ENCODE measurements around the gene FZD7. TPM values are rescaled to one million over a fixed set of nuclear protein-coding genes. Genes with fewer than 3 reads are reported as not detected.

Gene FZD7
- polyA plus RNA-seq, 1 donor (not counting 4 experiments of a cell fraction or from before 2014, with no cell fraction given): 1.3 TPM

- Histone ChIP-seq H3K79me2 (ENCODE audit: control insufficient read depth, insufficient read depth, low read length) (no peaks in the 10 kb centered on the region), H3K4me1 (ENCODE audit: control insufficient read depth, extremely low read depth, insufficient read depth, low read length) (peaks cover 13% of the 10 kb centered on the region), H3K4me2 (ENCODE audit: control insufficient read depth, extremely low read depth, insufficient read depth, low read depth, low read length) (no peak overlapping the region), H3K27ac (ENCODE audit: control insufficient read depth, insufficient read depth, low read length) (no peak overlapping the region), H3K36me3 (ENCODE audit: control insufficient read depth in 2 of 2, extremely low read depth in 1 of 2, insufficient read depth in 2 of 2, low read length in 2 of 2) (no peaks in the 10 kb centered on the region), H2AFZ (ENCODE audit: control insufficient read depth, low read length) (no peak overlapping the region), H3K9me3 (ENCODE audit: control insufficient read depth, low read depth, low read length) (no peaks in the 10 kb centered on the region), H3K27me3 (ENCODE audit: control insufficient read depth, extremely low read depth, insufficient read depth, low read length) (peaks cover 13% of the 10 kb centered on the region), H3K4me3 (ENCODE audit: control insufficient read depth in 2 of 3, extremely low read depth in 1 of 3, insufficient read depth in 2 of 3, low read depth in 1 of 3, low read length in 3 of 3) (no peak overlapping the region), H3K9me1 (ENCODE audit: control insufficient read depth, extremely low read depth, insufficient read depth, low read length) (no peaks in the 10 kb centered on the region), H3K9ac (ENCODE audit: control insufficient read depth, extremely low read depth, insufficient read depth, low read length) (no peak overlapping the region), H4K20me1 (ENCODE audit: control insufficient read depth, extremely low read depth, insufficient read depth, low read length) (no peaks in the 10 kb centered on the region)
- TF ChIP-seq EZH2 (IDR thresholded peaks at IDR 0.05; ENCODE audit: low read length): no peak
- no peak for TF ChIP-seq CTCF (optimal IDR thresholded peaks at IDR 0.05 in 1 of 3, IDR thresholded peaks at IDR 0.05 in 1 of 3, conservative IDR thresholded peaks at IDR 0.05 in 1 of 3; ENCODE audit: extremely low read depth in 1 of 3, insufficient read depth in 2 of 3, low read length in 3 of 3)
- dilution Hi-C loops (cut with MboI; ENCODE audit: extremely low pct_ligation_motif_present, low sequenced_read_pairs): no loop called here
- no peak for FAIRE-seq
- no peak for DNase-seq (ENCODE audit: low read depth, low spot score)
These were observed 2.3 kb downstream of the FZD7 start for GRCh38 chr2:202035941-202036372.

GRCh38 chr2:202036601-202037037 lies 3.0 kb downstream of the FZD7 start:
- H3K4me3 ChIP-seq (ENCODE audit: control insufficient read depth in 2 of 3, extremely low read depth in 1 of 3, insufficient read depth in 2 of 3, low read depth in 1 of 3, low read length in 3 of 3): no peak overlapping the region
- no peak overlapping the region for H3K9ac ChIP-seq (ENCODE audit: control insufficient read depth, extremely low read depth, insufficient read depth, low read length)
- peaks cover 13% of the 10 kb centered on the region for H3K4me1 ChIP-seq (ENCODE audit: control insufficient read depth, extremely low read depth, insufficient read depth, low read length)

More at GRCh38 chr2:202036601-202037037, 3.0 kb downstream of the FZD7 start:
- Histone ChIP-seq H3K36me3 (ENCODE audit: control insufficient read depth in 2 of 2, extremely low read depth in 1 of 2, insufficient read depth in 2 of 2, low read length in 2 of 2) (no peaks in the 10 kb centered on the region), H3K27ac (ENCODE audit: control insufficient read depth, insufficient read depth, low read length) (no peak overlapping the region), H3K27me3 (ENCODE audit: control insufficient read depth, extremely low read depth, insufficient read depth, low read length) (peaks cover 13% of the 10 kb centered on the region), H3K9me1 (ENCODE audit: control insufficient read depth, extremely low read depth, insufficient read depth, low read length) (no peaks in the 10 kb centered on the region), H2AFZ (ENCODE audit: control insufficient read depth, low read length) (no peak overlapping the region), H3K79me2 (ENCODE audit: control insufficient read depth, insufficient read depth, low read length) (no peaks in the 10 kb centered on the region), H4K20me1 (ENCODE audit: control insufficient read depth, extremely low read depth, insufficient read depth, low read length) (no peaks in the 10 kb centered on the region), H3K9me3 (ENCODE audit: control insufficient read depth, low read depth, low read length) (no peaks in the 10 kb centered on the region), H3K4me2 (ENCODE audit: control insufficient read depth, extremely low read depth, insufficient read depth, low read depth, low read length) (no peak overlapping the region)
- DNase-seq (ENCODE audit: low read depth, low spot score) (no peak), FAIRE-seq (no peak)
- dilution Hi-C loops (cut with MboI; ENCODE audit: extremely low pct_ligation_motif_present, low sequenced_read_pairs): no loop called here
- TF ChIP-seq EZH2 (IDR thresholded peaks at IDR 0.05; ENCODE audit: low read length): no peak
- TF ChIP-seq CTCF (optimal IDR thresholded peaks at IDR 0.05 in 1 of 3, IDR thresholded peaks at IDR 0.05 in 1 of 3, conservative IDR thresholded peaks at IDR 0.05 in 1 of 3; ENCODE audit: extremely low read depth in 1 of 3, insufficient read depth in 2 of 3, low read length in 3 of 3): no peak

All from keratinocyte (primary cell).